GM21360 (cell line): ENCODE measurements around the gene ZNF473.

Experiments used
- ATAC-seq: cut with Tn5 transposase; IDR thresholded peaks from one replicate; pipeline ENCODE4 v1.9.1; 2021; ENCODE audit warnings: mild to moderate bottlenecking, moderate library complexity; ENCODE audit not compliant: unreplicated experiment

Gene ZNF473

DNA sequence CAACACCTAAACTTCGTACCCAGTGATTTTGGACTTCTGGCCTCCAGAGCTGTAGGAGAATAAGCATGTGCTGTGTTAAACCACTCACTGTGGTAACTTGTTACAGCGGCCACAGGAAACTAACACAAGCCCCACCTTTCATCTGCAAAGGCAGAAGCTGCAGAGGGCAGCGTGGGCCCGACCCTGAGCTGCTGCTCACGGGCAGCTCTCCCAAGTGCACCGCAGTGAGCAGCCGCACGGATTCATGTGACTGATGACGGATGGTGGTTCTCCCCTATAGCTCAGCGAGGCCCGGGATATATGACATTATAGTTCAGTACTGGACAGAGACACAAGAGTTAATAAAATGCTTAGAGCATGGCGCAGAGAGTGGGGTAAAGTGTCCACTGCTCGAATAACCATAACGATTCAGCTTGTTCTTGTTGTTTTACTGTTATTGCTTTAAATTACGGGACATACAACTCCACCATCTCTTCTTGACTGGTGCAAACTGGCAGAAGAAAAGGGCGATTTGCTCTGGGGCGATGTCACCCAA, 22.5 kb upstream of the ZNF473 start:
- no peak for ATAC-seq

DNA sequence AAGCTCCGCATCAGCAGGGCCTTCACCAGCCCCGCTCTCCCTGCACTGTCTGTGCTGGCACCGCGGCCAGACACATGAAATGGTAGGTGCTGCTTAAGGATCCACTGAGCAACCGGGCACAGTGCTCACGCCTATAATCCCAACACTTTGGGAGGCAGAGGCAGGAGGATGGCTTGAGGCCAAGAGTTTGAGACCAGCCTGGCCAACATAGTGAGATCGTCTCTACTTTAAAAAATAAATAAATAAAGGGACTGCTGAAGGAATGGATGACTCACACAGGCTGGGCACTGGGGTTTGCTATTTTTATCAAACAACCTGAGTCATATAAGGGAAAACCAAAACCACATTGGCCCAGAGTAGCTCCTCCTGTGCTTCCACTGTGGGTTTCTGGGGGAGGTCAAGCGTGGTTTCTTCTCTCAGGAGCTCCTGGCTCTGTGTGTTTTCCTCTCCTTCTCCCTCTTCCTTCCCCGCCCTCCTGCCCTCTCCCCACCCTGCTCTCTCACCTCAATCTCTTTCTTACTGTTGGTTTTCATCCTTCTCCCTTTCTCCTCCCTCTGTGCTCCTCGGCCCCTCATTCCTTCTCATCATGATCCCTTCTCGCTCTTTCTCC, 21.9 kb upstream of the ZNF473 start:
- no peak for ATAC-seq

DNA sequence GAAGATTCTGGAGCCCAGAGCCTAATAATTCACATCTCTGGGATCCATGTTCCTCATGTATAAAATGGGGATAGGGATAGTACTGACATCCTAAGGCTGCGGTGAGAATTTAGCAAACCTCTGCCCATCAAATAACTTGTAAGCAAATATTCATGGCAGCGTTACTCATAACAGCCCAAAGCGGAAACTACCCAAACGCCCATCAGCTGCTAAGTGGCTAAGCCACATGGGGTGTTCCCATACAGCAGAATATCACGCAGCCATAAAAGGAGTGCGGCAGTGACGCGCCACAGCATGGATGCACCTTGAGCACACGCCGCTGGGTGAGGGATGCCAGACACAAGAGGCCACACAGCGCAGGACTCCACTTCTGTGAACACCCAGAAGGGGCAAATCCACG, 20.4 kb upstream of the ZNF473 start:
- ATAC-seq: no peak

DNA sequence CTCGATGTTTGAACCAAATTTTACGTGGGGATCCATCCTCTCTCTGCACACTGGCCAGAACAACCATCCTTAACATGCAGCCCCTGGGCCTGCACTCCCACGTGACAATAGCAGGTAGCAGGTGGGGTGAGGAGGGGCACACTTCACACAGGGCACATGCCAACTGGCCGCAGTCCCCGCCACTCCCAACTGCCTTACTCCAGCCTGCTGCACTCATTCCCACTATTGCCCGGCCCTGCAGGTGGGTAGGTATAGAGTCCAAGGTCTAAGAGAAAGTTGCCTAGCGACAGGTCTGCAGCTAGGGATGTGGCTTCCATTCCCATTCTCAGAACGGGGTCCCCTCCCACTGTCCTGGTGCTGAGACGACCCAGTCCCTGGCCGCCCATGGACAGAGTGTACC, 18.6 kb upstream of the ZNF473 start:
- no peak for ATAC-seq

GRCh38 chr19:50007947-50008346, 17.9 kb upstream of the ZNF473 start:
- ATAC-seq: no peak

GRCh38 chr19:50008532-50008931, 17.3 kb upstream of the ZNF473 start:
- ATAC-seq: no peak

GRCh38 chr19:50016225-50016807, 9.5 kb upstream of the ZNF473 start:
- ATAC-seq: no peak

DNA sequence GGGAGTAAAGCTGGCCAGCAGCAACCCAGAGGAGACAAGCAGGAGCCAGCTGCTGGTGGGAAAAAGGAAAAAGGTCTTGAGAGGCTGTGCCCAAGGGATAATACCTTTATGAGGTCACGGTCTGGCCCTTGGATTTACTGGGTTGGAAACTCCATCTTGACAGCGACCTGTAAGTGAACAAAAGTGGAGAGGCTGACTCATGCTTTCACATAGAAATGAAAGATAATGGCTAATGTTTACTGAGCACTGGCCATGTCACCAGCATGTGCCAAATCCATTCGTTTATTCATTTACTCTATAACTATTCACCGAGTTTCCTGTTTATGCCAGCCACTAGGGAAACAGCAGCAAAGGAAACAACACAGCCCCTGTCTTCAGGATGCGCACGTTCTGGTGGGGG, 5.3 kb upstream of the ZNF473 start:
- ATAC-seq: no peak

- no peak for ATAC-seq
These were observed 3.0 kb upstream of the ZNF473 start for GRCh38 chr19:50022823-50023222.

DNA sequence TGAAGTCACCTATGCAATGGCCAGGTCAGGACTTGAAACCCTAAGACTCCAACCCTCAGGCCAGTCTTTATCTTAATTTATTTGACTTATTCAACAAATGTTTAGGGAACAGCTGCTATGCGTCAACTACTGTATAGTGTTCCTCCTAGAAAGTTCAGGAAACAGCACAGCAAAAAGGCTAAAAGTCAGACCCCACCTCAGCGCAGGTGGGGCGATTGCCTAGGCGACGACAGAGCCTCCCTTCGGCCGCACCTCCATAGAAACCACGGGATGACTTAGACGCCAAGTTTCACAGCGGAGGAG, 1.1 kb upstream of the ZNF473 start:
- no peak for ATAC-seq

GRCh38 chr19:50025022-50025793, 597 bp upstream of the ZNF473 start, which contains the start of gene VRK3:
VRK3 (minus strand) TSS chr19:50025372; CDS start chr19:50016162, 9,210 bp downstream.
- peak; percentile 71 for ATAC-seq

DNA sequence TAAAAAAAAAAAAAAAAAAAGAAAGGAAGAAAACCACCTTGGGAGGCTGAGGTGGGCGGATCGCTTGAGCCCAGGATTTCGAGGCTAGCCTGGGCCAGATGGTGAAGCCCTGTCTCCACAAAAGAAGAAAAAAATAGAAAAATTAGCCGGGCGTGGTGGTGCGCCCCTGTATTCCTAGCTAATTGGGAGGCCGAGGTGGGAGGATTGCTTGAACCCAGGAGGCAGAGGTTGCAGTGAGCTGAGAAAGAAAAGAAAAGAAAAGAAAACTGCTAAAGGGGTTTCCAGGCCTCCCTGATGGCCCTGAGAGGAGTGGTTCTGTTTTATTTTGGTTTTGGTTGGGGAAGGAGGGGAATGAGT, 723 bp downstream of the ZNF473 start:
- ATAC-seq: no peak

DNA sequence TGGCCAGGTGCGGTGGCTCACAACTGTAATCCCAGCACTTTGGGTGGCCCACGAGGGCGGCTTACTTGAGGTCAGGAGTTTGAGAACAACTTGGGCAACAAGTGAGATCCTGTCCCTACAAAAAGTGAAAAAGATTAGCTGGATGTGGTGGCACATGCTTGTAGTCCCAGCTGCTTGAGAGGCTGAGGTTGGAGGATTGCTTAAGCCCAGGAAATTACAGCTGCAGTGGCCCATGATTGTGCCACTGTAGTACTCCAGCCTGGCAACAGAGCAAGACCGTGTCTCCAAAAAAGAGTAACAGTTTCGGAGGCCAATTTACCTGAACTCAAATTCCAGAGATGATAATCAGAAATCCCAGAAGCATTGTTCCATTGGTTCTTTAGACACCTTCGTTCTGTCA, 4.4 kb downstream of the ZNF473 start:
- ATAC-seq: no peak

- ATAC-seq: no peak
These were observed 5.1 kb downstream of the ZNF473 start for GRCh38 chr19:50030937-50031336.

- no peak for ATAC-seq
These were observed 11.1 kb downstream of the ZNF473 start for GRCh38 chr19:50036908-50037307.

- no peak for ATAC-seq
These were observed 14.2 kb downstream of the ZNF473 start for GRCh38 chr19:50039968-50040367.

GRCh38 chr19:50040967-50041366, 15.2 kb downstream of the ZNF473 start:
- ATAC-seq: no peak

DNA sequence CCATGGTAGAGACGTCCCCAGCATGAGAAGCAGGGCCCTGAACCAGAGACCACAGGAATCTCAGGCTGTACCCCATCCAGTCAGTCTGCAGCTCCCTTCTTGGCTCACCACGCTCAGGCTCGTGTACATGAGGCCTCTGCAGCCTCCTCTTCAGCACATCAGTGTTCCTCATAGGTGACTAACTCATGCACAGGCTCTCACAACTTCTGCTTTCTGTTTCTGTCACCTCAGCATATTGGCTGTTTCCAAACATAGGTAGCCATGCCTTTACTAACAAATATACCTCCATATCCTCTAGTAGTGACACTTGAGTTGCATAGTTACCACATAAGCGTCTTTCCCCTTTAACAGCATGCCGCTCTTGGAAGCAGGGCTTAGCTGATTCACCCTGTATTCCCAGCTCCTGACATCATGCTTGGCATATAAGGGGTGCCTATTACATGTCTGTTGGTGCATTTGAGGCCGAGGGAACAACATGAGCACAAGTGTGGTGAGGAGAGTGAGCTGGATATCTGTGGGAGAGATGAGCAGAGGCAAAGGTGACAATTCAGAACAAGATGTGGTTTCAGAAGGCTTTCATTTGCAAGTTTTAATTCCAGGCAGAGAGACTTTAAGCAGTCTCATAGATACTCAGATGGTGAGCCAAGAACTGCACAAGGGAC, 16.7 kb downstream of the ZNF473 start:
- no peak for ATAC-seq

GRCh38 chr19:50043967-50044366, 18.2 kb downstream of the ZNF473 start:
- no peak for ATAC-seq

DNA sequence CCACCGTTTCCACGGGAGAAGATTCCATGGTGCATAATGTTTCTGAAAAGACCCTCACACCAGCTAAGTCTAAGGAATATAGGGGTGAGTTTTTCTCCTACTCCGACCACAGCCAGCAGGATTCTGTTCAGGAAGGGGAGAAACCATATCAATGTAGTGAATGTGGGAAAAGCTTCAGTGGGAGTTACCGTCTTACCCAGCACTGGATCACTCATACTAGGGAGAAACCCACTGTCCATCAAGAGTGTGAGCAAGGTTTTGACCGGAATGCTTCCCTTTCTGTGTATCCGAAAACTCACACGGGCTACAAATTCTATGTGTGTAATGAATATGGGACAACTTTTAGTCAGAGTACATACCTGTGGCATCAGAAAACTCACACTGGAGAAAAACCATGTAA, 19.1 kb downstream of the ZNF473 start:
- no peak for ATAC-seq

DNA sequence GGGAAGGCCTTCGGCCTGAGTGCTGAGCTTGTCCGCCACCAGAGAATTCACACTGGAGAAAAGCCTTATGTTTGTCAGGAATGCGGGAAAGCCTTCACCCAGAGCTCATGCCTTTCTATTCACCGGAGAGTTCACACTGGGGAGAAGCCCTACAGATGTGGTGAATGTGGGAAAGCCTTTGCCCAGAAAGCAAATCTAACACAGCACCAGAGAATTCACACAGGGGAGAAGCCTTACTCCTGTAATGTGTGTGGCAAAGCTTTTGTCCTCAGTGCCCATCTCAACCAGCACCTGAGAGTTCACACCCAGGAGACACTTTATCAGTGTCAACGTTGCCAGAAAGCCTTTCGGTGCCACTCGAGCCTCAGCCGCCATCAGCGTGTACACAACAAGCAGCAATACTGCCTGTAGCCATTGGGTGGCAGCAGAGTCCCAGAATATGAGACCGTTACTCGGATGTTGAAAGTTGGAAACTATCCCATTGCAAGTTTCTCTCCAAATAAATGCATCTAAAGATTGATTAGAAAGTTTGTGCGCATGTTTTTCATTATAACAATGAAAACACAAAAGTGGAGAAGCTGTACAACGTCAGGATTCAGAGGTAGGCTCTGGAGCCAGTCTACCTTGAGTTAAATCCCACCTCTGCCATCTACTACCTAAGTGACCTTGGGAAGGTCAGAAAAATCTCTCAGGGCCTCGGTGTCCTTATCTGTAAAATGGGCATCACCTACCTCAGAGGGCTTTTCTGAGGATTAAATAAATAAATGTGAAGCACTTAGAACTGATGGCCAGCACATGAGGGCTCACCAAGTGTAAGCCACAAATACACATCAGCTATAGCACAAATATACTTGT, 21.1 kb downstream of the ZNF473 start:
- ATAC-seq: no peak
